ENCODE measurements around the gene BIRC2.

- TF ChIP-seq, protein P1, sequence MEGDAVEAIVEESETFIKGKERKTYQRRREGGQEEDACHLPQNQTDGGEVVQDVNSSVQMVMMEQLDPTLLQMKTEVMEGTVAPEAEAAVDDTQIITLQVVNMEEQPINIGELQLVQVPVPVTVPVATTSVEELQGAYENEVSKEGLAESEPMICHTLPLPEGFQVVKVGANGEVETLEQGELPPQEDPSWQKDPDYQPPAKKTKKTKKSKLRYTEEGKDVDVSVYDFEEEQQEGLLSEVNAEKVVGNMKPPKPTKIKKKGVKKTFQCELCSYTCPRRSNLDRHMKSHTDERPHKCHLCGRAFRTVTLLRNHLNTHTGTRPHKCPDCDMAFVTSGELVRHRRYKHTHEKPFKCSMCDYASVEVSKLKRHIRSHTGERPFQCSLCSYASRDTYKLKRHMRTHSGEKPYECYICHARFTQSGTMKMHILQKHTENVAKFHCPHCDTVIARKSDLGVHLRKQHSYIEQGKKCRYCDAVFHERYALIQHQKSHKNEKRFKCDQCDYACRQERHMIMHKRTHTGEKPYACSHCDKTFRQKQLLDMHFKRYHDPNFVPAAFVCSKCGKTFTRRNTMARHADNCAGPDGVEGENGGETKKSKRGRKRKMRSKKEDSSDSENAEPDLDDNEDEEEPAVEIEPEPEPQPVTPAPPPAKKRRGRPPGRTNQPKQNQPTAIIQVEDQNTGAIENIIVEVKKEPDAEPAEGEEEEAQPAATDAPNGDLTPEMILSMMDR (IDR thresholded peaks at IDR 0.05), result no peak
- TF ChIP-seq SIN3A (IDR thresholded peaks at IDR 0.05; ENCODE audit: borderline replicate concordance, low read depth, low read length), result no peak
- TF ChIP-seq EZH2phosphoT487 (IDR thresholded peaks at IDR 0.05; ENCODE audit: borderline replicate concordance, low read depth), result no peak
- TF ChIP-seq RAD21 (IDR thresholded peaks at IDR 0.05; ENCODE audit: low read length), result no peak
- no peak for TF ChIP-seq POLR2AphosphoS5 (IDR thresholded peaks at IDR 0.05; ENCODE audit: low read depth, low read length)
- TF ChIP-seq, protein P2, sequence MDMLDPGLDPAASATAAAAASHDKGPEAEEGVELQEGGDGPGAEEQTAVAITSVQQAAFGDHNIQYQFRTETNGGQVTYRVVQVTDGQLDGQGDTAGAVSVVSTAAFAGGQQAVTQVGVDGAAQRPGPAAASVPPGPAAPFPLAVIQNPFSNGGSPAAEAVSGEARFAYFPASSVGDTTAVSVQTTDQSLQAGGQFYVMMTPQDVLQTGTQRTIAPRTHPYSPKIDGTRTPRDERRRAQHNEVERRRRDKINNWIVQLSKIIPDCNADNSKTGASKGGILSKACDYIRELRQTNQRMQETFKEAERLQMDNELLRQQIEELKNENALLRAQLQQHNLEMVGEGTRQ (IDR thresholded peaks at IDR 0.05; ENCODE audit: borderline replicate concordance, low read depth, low read length), result no peak
- TF ChIP-seq ELF1 (IDR thresholded peaks at IDR 0.05), result no peak
- no peak for TF ChIP-seq REST (IDR thresholded peaks at IDR 0.05; ENCODE audit: low read depth, low read length)
Observed at GRCh38 chr11:102378818-102379217, 31.8 kb downstream of the BIRC2 start.
